Mammary epithelial cell (primary cell): Measurements from ENCODE around the gene FAM13A.

ENCODE experiments used
- CTCF ChIP-seq, 2 donors: IDR thresholded peaks in 1 of 2; conservative IDR thresholded peaks in 1 of 2; 2 replicates each; pipeline ENCODE4 v1.5.1; 2011 to 2012; ENCODE audit warnings: inconsistent platforms in 2 of 2, low read length in 2 of 2, mild to moderate bottlenecking in 2 of 2, control low read depth in 1 of 2, low read depth in 1 of 2; ENCODE audit not compliant: insufficient read depth in 1 of 2; ENCODE audit errors: extremely low read depth in 1 of 2
- EZH2 ChIP-seq: IDR thresholded peaks from 2 replicates; pipeline ENCODE4 v1.6.1; 2012; ENCODE audit warnings: low read length, inconsistent platforms, borderline replicate concordance

DNA sequence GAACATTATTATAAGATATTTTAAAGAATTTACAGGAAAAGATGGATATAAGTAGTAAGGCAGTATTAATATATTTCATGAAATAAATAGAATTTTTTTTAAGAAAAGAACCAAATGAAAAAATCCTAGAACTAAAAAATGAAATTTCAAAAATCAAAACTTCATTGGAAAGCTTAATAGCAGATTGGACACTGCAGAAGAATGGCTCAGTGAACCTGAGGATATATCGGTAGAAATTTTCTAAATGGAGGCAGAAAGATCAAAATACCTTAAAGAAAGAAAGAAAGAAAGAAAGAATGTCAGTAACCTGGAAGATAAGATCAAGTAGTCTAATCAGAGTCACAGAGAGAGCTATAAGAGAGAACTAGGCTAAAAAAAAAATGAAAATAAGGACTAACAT, 21.3 kb upstream of the FAM13A start:
- TF ChIP-seq CTCF (conservative IDR thresholded peaks at IDR 0.05 in 1 of 2, IDR thresholded peaks at IDR 0.05 in 1 of 2; ENCODE audit: extremely low read depth in 1 of 2, insufficient read depth in 1 of 2, low read depth in 1 of 2, low read length in 2 of 2) (no peak), EZH2 (no peak)
